ENCODE results near the gene C1orf185. TPM values are rescaled to one million over a fixed set of nuclear protein-coding genes. Genes with fewer than 3 reads are reported as not detected.
"Not testable (repeated sequence)": the region's sequence is repeated elsewhere in the genome, so short reads cannot be mapped to it uniquely, and the experiment has no call there.

Gene C1orf185
- total RNA-seq, 1 donor = not detected

- TF ChIP-seq CTCF (IDR thresholded peaks at IDR 0.05; ENCODE audit: insufficient read depth, low read depth, low read length) = no peak
- DNase-seq (ENCODE audit: low read depth) = no peak
- no peak overlapping the region for H3K4me3 ChIP-seq (ENCODE audit: low read depth, low read length)
Measured at GRCh38 chr1:51156752-51157151, 54.7 kb downstream of the C1orf185 start.

- TF ChIP-seq CTCF (IDR thresholded peaks at IDR 0.05; ENCODE audit: insufficient read depth, low read depth, low read length) = no peak
- no peak overlapping the region for H3K4me3 ChIP-seq (ENCODE audit: low read depth, low read length)
- no peak for DNase-seq (ENCODE audit: low read depth)
Measured at GRCh38 chr1:51157395-51157794, 55.4 kb downstream of the C1orf185 start.

GRCh38 chr1:51158263-51158662, 56.2 kb downstream of the C1orf185 start:
- no peak for TF ChIP-seq CTCF (IDR thresholded peaks at IDR 0.05; ENCODE audit: insufficient read depth, low read depth, low read length)
- H3K4me3 ChIP-seq (ENCODE audit: low read depth, low read length) = no peak overlapping the region
- DNase-seq (ENCODE audit: low read depth) = no peak

GRCh38 chr1:51162560-51162959, 60.5 kb downstream of the C1orf185 start:
- H3K4me3 ChIP-seq (ENCODE audit: low read depth, low read length); DNase-seq (ENCODE audit: low read depth): not testable (repeated sequence)

- H3K4me3 ChIP-seq (ENCODE audit: low read depth, low read length) = no peak overlapping the region
- DNase-seq (ENCODE audit: low read depth) = no peak
- no peak for TF ChIP-seq CTCF (IDR thresholded peaks at IDR 0.05; ENCODE audit: insufficient read depth, low read depth, low read length)
Measured at GRCh38 chr1:51165540-51165939, 63.5 kb downstream of the C1orf185 start.

- no peak overlapping the region for H3K4me3 ChIP-seq (ENCODE audit: low read depth, low read length)
- TF ChIP-seq CTCF (IDR thresholded peaks at IDR 0.05; ENCODE audit: insufficient read depth, low read depth, low read length) = no peak
- peak; percentile 16 for DNase-seq (ENCODE audit: low read depth)
Measured at GRCh38 chr1:51168266-51168845, 66.3 kb downstream of the C1orf185 start.

GRCh38 chr1:51168936-51169335, 66.9 kb downstream of the C1orf185 start:
- no peak for DNase-seq (ENCODE audit: low read depth)
- no peak for TF ChIP-seq CTCF (IDR thresholded peaks at IDR 0.05; ENCODE audit: insufficient read depth, low read depth, low read length)
- H3K4me3 ChIP-seq (ENCODE audit: low read depth, low read length) = no peak overlapping the region
